ENCODE data around the gene TRIM63.
A peak's percentile ranks its signal among the peaks of the same experiment; 100 is the strongest.

Gene TRIM63

GRCh38 chr1:26057189-26057588 lies 10.2 kb downstream of the TRIM63 start:
- DNase-seq (ENCODE audit: low spot score): no peak

GRCh38 chr1:26055041-26055440 lies 12.4 kb downstream of the TRIM63 start:
- DNase-seq (ENCODE audit: low spot score): no peak

- DNase-seq (ENCODE audit: low spot score): no peak
Observed at GRCh38 chr1:26053718-26054560, 13.5 kb downstream of the TRIM63 start.

- no peak for DNase-seq (ENCODE audit: low spot score)
Observed at GRCh38 chr1:26050248-26050640, 17.2 kb downstream of the TRIM63 start.

GRCh38 chr1:26049531-26050247 lies 17.7 kb downstream of the TRIM63 start:
- DNase-seq (ENCODE audit: low spot score): no peak

- no peak for DNase-seq (ENCODE audit: low spot score)
Observed at GRCh38 chr1:26047278-26047874, 20.1 kb downstream of the TRIM63 start.

- no peak for DNase-seq (ENCODE audit: low spot score)
Observed at GRCh38 chr1:26046246-26047095, 21.0 kb downstream of the TRIM63 start.

GRCh38 chr1:26045722-26046245 lies 21.6 kb downstream of the TRIM63 start, which contains the start of gene SLC30A2:
Gene SLC30A2 (minus strand): TSS chr1:26046118. CDS start chr1:26045896, 222 bp downstream.
- DNase-seq (ENCODE audit: low spot score): no peak

- no peak for DNase-seq (ENCODE audit: low spot score)
Observed at GRCh38 chr1:26044971-26045721, 22.3 kb downstream of the TRIM63 start.

- DNase-seq (ENCODE audit: low spot score): no peak
Observed at GRCh38 chr1:26044414-26044813, 23.0 kb downstream of the TRIM63 start.

- DNase-seq (ENCODE audit: low spot score): no peak
Observed at GRCh38 chr1:26043765-26044164, 23.7 kb downstream of the TRIM63 start.

- DNase-seq (ENCODE audit: low spot score): no peak
Observed at GRCh38 chr1:26041978-26042377, 25.5 kb downstream of the TRIM63 start.

GRCh38 chr1:26041401-26041800 lies 26.0 kb downstream of the TRIM63 start:
- DNase-seq (ENCODE audit: low spot score): no peak

GRCh38 chr1:26038904-26039303 lies 28.5 kb downstream of the TRIM63 start:
- DNase-seq (ENCODE audit: low spot score): no peak

- DNase-seq (ENCODE audit: low spot score): no peak
Observed at GRCh38 chr1:26038477-26038876, 29.0 kb downstream of the TRIM63 start.

- no peak for DNase-seq (ENCODE audit: low spot score)
Observed at GRCh38 chr1:26037904-26038303, 29.5 kb downstream of the TRIM63 start.

- DNase-seq (ENCODE audit: low spot score): no peak
Observed at GRCh38 chr1:26036756-26037281, 30.6 kb downstream of the TRIM63 start.

- DNase-seq (ENCODE audit: low spot score): peak; percentile 94
Observed at GRCh38 chr1:26035959-26036755, 31.3 kb downstream of the TRIM63 start.

- DNase-seq (ENCODE audit: low spot score): peak; percentile 99
Observed at GRCh38 chr1:26035203-26035958, 32.0 kb downstream of the TRIM63 start.
